ENCODE results near the gene HADHB.
"Not testable (repeated sequence)": the region's sequence is repeated elsewhere in the genome, so short reads cannot be mapped to it uniquely, and the experiment has no call there.

HADHB gene

GRCh38 chr2:26297061-26297460, 52.3 kb downstream of the HADHB start:
- DNase-seq (ENCODE audit: low read depth): no peak

- DNase-seq (ENCODE audit: low read depth): no peak
Observed at GRCh38 chr2:26298286-26298637, 53.5 kb downstream of the HADHB start.

- no peak for DNase-seq (ENCODE audit: low read depth)
Observed at GRCh38 chr2:26298638-26299393, 54.1 kb downstream of the HADHB start.

- no peak for DNase-seq (ENCODE audit: low read depth)
Observed at GRCh38 chr2:26299471-26300101, 54.8 kb downstream of the HADHB start.

GRCh38 chr2:26300234-26300925, 55.6 kb downstream of the HADHB start:
- no peak for DNase-seq (ENCODE audit: low read depth)

- DNase-seq (ENCODE audit: low read depth): no peak
Observed at GRCh38 chr2:26302846-26303245, 58.1 kb downstream of the HADHB start.

- DNase-seq (ENCODE audit: low read depth): not testable (repeated sequence)
Observed at GRCh38 chr2:26305094-26305493, 60.4 kb downstream of the HADHB start.

GRCh38 chr2:26305540-26305939, 60.8 kb downstream of the HADHB start:
- no peak for DNase-seq (ENCODE audit: low read depth)

GRCh38 chr2:26309921-26310320, 65.2 kb downstream of the HADHB start:
- no peak for DNase-seq (ENCODE audit: low read depth)

GRCh38 chr2:26312471-26312870, 67.7 kb downstream of the HADHB start:
- DNase-seq (ENCODE audit: low read depth): no peak

- DNase-seq (ENCODE audit: low read depth): no peak
Observed at GRCh38 chr2:26313446-26313845, 68.7 kb downstream of the HADHB start.

GRCh38 chr2:26314243-26314642, 69.5 kb downstream of the HADHB start:
- no peak for DNase-seq (ENCODE audit: low read depth)

- DNase-seq (ENCODE audit: low read depth): no peak
Observed at GRCh38 chr2:26316041-26316440, 71.3 kb downstream of the HADHB start.

GRCh38 chr2:26316845-26317244, 72.1 kb downstream of the HADHB start:
- DNase-seq (ENCODE audit: low read depth): no peak

- DNase-seq (ENCODE audit: low read depth): no peak
Observed at GRCh38 chr2:26317377-26318105, 72.8 kb downstream of the HADHB start.

GRCh38 chr2:26318950-26319349, 74.2 kb downstream of the HADHB start:
- no peak for DNase-seq (ENCODE audit: low read depth)

- not testable (repeated sequence) for DNase-seq (ENCODE audit: low read depth)
Observed at GRCh38 chr2:26324479-26324878, 79.7 kb downstream of the HADHB start.

GRCh38 chr2:26324903-26325302, 80.2 kb downstream of the HADHB start:
- DNase-seq (ENCODE audit: low read depth): no peak

GRCh38 chr2:26325851-26326250, 81.1 kb downstream of the HADHB start:
- DNase-seq (ENCODE audit: low read depth): no peak

GRCh38 chr2:26326514-26326913, 81.8 kb downstream of the HADHB start:
- no peak for DNase-seq (ENCODE audit: low read depth)

GRCh38 chr2:26327291-26328272, 82.8 kb downstream of the HADHB start:
- no peak for DNase-seq (ENCODE audit: low read depth)
